ENCODE results near the gene DRD1.
"Not testable (repeated sequence)": the region's sequence is repeated elsewhere in the genome, so short reads cannot be mapped to it uniquely, and the experiment has no call there.

DRD1 gene

GRCh38 chr5:175422058-175422457, 21.9 kb downstream of the DRD1 start:
- no peak for DNase-seq

GRCh38 chr5:175420383-175420782, 23.6 kb downstream of the DRD1 start:
- DNase-seq = no peak

GRCh38 chr5:175418251-175418650, 25.7 kb downstream of the DRD1 start:
- DNase-seq = peak; percentile 42

GRCh38 chr5:175417384-175417783, 26.6 kb downstream of the DRD1 start:
- no peak for DNase-seq

GRCh38 chr5:175415303-175415702, 28.7 kb downstream of the DRD1 start:
- no peak for DNase-seq

GRCh38 chr5:175410926-175411325, 33.1 kb downstream of the DRD1 start:
- no peak for DNase-seq

GRCh38 chr5:175406300-175406699, 37.7 kb downstream of the DRD1 start:
- DNase-seq = no peak

GRCh38 chr5:175397590-175398297, 46.2 kb downstream of the DRD1 start:
- DNase-seq = not testable (repeated sequence)

- not testable (repeated sequence) for DNase-seq
Observed at GRCh38 chr5:175395430-175395829, 48.6 kb downstream of the DRD1 start.

- DNase-seq = no peak
Observed at GRCh38 chr5:175394601-175395000, 49.4 kb downstream of the DRD1 start.

- DNase-seq = no peak
Observed at GRCh38 chr5:175393897-175394296, 50.1 kb downstream of the DRD1 start.

GRCh38 chr5:175392236-175392635, 51.7 kb downstream of the DRD1 start:
- no peak for DNase-seq

GRCh38 chr5:175390352-175391083, 53.5 kb downstream of the DRD1 start:
- no peak for DNase-seq
